ENCODE data around the gene GPHA2.

DNA sequence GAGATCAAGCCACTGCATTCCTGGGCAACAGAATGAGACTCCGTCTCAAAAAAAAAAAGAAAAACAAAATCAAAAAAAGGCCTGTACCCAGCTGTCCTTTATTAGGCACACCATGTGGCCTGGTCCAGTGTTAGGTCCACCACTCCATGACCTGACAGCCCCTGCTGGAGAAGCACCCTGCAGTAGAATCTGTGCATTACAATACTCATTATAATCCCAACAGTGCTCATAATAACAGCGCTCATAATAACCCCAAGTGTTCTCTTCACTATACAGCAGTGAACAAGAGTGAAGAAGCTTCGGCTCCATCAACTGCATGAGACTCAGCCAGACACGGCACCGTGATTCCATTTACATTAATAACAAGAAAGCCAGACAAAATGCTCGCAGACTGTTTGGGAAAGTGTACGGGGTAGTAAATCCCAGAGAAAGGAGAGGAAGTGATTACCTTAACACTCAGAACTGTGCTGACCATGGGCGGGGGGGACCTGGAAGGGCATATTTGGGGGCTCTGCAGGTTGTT is 48.4 kb downstream of the GPHA2 start:
- TF ChIP-seq, protein P1, sequence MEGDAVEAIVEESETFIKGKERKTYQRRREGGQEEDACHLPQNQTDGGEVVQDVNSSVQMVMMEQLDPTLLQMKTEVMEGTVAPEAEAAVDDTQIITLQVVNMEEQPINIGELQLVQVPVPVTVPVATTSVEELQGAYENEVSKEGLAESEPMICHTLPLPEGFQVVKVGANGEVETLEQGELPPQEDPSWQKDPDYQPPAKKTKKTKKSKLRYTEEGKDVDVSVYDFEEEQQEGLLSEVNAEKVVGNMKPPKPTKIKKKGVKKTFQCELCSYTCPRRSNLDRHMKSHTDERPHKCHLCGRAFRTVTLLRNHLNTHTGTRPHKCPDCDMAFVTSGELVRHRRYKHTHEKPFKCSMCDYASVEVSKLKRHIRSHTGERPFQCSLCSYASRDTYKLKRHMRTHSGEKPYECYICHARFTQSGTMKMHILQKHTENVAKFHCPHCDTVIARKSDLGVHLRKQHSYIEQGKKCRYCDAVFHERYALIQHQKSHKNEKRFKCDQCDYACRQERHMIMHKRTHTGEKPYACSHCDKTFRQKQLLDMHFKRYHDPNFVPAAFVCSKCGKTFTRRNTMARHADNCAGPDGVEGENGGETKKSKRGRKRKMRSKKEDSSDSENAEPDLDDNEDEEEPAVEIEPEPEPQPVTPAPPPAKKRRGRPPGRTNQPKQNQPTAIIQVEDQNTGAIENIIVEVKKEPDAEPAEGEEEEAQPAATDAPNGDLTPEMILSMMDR (IDR thresholded peaks at IDR 0.05; ENCODE audit: insufficient read depth, low read depth, low read length), result no peak
- TF ChIP-seq EZH2 (IDR thresholded peaks at IDR 0.05; ENCODE audit: insufficient read depth, low read length), result no peak
